ENCODE data around the gene TAS1R1. TPM values are rescaled to one million over a fixed set of nuclear protein-coding genes. Genes with fewer than 3 reads are reported as not detected.

The TAS1R1 gene
- not detected in 2 replicates for total RNA-seq

GRCh38 chr1:6554907-6555778 is at the start of gene TAS1R1:
TAS1R1 (plus strand) TSS chr1:6555307; CDS start chr1:6555374, 67 bp downstream.

GRCh38 chr1:6554031-6554906 is 838 bp upstream of the TAS1R1 start, which contains the start of gene NOL9:
NOL9 (minus strand) TSS chr1:6554513; CDS start chr1:6554502, 11 bp downstream.

GRCh38 chr1:6579374-6580118 is 24.4 kb downstream of the TAS1R1 start, which contains the start of gene ZBTB48:
ZBTB48 (plus strand) TSS chr1:6579994; CDS start chr1:6580610, 616 bp downstream.

GRCh38 chr1:6602669-6603237 is 47.6 kb downstream of the TAS1R1 start, which contains the start of gene KLHL21:
KLHL21 (minus strand) TSS chr1:6602869; CDS start chr1:6602817, 52 bp downstream.

GRCh38 chr1:6613361-6614018 is 58.4 kb downstream of the TAS1R1 start, which contains the start of gene PHF13:
PHF13 (plus strand) TSS chr1:6613731; CDS start chr1:6614067, 336 bp downstream.

GRCh38 chr1:6624710-6625583 is 69.8 kb downstream of the TAS1R1 start, which contains the start of gene THAP3:
THAP3 (plus strand) TSS chr1:6624868; CDS start chr1:6625219, 351 bp downstream.

Other genes with a start within 250 kb of the TAS1R1 start
- 139 and 154 TPM in 2 replicates for gene ACOT7, start 161.5 kb upstream of the TAS1R1 start, total RNA-seq
- 42.2 and 55.4 TPM in 2 replicates for gene HES2, start 135.4 kb upstream of the TAS1R1 start, total RNA-seq
- 0.84 and 4.3 TPM in 2 replicates for gene ESPN, start 130.5 kb upstream of the TAS1R1 start, total RNA-seq
- gene TNFRSF25, start 89.1 kb upstream of the TAS1R1 start, total RNA-seq = 19.6 and 33.4 TPM in 2 replicates
- 28.8 and 57.3 TPM in 2 replicates for gene PLEKHG5, start 63.6 kb upstream of the TAS1R1 start, total RNA-seq
- 12.3 and 21.5 TPM in 2 replicates for gene NOL9, start 794 bp upstream of the TAS1R1 start, total RNA-seq
- gene ZBTB48, start 24.7 kb downstream of the TAS1R1 start, total RNA-seq = 10.2 and 15.1 TPM in 2 replicates
- 40.7 and 68.4 TPM in 2 replicates for gene KLHL21, start 47.6 kb downstream of the TAS1R1 start, total RNA-seq
- gene PHF13, start 58.4 kb downstream of the TAS1R1 start, total RNA-seq = 5.4 and 6.2 TPM in 2 replicates
- 12.0 and 13.7 TPM in 2 replicates for gene THAP3, start 69.6 kb downstream of the TAS1R1 start, total RNA-seq
- 23.2 and 33.8 TPM in 2 replicates for gene DNAJC11, start 146.5 kb downstream of the TAS1R1 start, total RNA-seq
- gene CAMTA1, start 230.1 kb downstream of the TAS1R1 start, total RNA-seq = 55.8 and 57.4 TPM in 2 replicates

All from hair follicular keratinocyte (primary cell).